GM21515 (cell line): Measurements from ENCODE around the gene CADM1.

Source experiments
- ATAC-seq: cut with Tn5 transposase; IDR thresholded peaks from one replicate; pipeline ENCODE4 v1.9.1; 2021; ENCODE audit not compliant: unreplicated experiment

The CADM1 gene

GRCh38 chr11:115325523-115325922 lies 178.7 kb downstream of the CADM1 start:
- ATAC-seq, result no peak

DNA sequence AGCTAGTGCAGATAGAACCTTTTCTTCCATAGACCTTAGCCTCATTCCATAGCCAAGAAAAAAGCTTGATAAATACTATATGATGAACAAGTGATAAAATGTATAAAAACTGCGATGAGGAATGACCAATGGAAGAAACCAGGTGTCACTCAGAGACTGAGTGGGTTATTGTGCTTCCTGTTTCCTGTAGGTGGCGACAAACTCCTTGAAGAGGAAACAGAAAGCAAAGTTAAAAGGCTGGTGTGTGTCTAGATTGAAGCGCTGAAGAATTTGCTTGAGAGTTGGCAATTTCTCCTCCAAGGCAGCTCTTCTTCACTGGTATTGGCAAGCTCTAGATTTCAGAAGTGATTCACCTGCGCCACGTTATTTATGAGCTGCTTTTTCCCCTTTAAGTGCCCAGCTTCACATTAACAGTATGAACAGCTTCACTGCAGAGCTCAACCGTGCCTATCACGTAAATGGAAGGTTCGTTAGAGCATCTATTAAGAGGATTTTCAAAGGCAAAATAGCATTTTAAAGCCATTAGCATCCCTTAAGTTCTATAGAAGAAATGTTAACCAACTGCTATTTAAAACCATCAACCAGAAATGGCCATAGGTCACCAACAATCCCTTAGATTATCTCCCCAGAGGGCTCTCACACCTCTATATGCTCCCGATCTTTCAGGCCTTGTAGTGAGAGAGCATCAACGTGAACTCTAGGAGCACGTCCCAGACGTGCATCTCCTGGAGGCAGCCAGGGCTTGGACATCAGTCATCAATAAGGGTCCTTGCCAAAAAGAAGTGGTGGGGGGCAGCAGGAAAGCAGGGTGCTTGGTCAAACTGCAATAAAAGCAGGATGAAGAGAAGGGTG lies 179.4 kb downstream of the CADM1 start:
- ATAC-seq, result peak; percentile 68

DNA sequence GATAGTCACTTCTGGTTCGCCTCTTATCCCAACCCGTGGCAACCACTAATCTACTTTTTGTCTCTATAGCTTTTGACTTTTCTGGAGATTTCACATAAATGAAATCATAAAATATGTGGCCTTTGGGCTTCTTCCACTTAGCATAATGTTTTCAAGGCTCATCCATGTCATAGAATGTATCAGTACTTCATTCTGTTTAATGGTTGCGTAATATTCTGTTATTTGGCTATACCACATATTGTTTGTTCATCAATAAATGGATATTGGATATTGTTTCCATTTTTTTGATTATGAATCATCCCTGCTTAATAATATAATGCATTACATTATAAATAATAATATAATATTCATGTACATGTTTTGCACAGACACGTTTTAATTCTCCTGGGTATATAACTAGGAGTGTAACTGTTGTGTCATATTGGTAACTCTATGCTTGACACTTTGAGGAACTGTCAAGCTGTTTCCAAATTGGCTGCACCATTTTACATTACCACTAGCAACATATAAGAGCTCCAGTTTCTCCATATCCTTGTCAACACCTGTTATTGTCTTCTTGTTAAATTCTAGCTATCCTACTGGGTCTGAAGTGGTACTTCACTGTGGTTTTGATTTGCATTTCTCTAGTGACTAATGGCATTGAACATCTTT lies 181.5 kb downstream of the CADM1 start:
- ATAC-seq, result no peak

GRCh38 chr11:115321605-115322289 lies 182.5 kb downstream of the CADM1 start:
- no peak for ATAC-seq

DNA sequence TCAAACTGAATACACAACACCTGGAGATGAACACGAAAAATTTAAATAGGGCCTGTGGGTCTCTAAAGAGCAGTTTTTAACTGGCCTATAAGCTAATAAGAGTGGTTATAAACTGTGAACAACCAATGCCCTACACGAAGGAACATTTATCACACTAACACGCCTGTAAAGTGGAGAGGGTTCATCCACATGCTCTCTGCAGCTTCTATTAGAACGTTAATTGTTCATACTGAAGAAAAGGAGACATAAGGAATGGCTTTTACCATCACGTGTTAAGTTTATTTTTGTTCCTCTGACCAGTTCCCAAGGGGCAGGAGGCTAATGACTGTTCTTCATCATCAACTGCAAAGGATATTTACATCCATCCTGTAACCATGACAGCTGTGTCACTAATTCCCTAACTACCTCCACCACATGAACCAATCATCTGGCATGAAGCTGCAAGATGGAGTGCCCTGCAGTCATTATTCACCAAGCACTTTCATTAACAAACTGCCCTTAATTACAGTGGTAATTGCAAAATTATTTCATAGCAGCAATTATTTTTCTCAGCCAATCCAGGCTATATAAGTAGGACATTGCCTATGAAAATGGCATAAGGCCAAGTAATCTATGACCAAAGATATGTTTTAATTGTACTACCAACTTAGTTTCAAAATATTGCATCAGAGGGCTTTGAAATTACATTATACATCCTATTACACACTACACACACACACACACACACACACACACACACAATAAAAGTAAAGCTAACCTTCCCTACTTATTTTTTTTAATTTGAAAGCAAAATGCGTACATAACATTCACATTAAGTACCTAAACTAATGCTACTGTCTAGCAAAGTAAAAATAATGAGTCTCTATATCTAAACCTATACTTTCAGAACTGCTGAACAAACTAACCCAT lies 186.7 kb downstream of the CADM1 start:
- ATAC-seq, result no peak

GRCh38 chr11:115316696-115317095 lies 187.5 kb downstream of the CADM1 start:
- no peak for ATAC-seq

- no peak for ATAC-seq
These were observed 189.8 kb downstream of the CADM1 start for GRCh38 chr11:115314330-115314920.

DNA sequence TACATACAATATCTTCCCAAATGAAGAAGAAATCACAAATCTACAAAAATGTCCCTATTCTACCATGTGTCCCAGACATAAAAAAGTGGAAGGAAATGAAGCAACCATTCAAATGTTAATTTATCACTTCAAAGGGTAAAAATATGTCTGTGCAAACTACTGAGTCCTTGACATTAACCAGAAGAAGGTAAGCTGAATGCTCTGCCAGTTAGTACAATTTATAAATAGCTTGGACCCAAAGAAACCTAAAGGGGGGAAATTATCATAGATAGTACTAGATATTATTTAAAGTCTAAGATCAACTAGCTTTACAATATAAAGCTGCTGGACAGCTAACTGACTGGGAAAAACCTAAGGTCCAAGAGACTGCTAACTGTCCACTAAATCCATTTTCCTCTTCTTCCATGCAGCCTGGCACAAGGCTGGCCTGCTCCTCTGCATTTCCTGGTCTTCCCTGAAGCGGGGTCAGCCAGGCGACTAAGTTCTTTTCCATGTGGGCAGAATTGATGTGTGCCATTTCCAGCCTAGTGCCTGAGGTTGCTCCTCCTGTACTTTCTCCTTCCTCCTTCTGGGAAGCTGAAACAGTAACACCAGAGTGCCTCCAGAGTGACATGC lies 190.9 kb downstream of the CADM1 start:
- no peak for ATAC-seq

DNA sequence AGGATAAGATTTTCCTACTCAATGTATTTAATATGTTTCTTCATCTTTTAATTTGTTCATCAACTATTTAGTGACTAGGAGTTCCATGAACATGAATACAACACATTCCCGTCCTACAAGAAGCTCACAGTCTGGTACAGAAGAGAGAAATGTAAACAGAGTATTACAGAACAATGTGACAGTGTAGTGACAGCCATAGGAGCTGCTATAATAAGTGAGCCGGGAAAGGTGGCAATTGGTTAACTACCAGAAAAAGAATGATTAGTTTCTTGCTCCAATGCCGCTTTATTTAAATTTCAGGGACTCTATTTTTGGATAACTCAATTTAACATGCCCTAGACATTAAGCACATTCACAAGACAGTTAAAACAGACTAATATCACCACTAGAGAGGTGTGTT lies 192.3 kb downstream of the CADM1 start:
- ATAC-seq, result no peak

DNA sequence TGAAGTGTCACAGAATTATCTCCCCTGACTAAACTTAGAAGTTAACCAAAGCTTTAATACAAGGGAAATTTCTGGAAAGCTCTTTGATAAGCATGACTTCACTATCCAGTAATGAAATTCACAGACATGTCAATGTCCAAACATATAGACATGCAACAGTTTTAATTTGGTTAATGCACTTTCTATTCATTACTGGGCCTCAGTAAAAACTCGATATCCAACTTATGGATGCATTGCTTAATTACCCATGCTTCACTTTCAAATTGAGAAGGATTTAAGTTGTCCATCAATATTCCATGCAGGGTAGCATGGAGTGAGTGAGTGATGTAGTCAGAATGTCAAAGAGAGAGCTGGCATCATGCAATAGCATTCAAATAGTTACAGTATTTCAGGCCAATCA lies 197.5 kb downstream of the CADM1 start:
- no peak for ATAC-seq

DNA sequence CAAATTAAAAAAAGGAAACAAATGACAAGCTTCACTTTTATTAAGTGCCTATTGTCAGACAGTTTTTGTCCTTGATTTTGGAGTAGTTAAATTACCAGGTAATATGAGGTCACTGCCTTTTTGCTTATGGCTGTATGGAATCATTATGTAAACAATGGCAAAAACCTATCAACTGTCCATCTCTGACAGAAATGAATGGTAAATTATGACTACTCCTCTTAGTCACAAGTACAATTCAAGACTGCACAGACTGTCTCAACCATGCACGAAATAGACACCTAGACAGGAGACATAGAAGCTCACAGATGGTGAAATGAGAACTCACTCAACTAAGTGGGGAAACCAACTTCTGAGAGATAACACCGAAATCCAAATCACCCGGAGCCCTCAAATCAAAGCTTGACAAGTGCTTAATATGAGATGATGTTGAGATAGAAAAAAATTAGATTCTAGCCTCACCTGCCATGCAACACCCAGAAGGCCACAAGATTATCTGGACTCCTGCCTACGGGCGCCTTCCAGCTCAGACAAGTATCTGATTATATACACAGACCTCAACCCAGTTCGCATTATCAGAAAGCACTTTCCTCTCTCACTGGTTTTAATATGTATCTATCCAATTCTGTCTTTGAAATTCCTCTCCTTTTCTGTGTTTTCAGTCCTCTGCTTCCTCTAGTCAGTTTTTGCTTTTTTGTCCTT lies 199.3 kb downstream of the CADM1 start:
- no peak for ATAC-seq

DNA sequence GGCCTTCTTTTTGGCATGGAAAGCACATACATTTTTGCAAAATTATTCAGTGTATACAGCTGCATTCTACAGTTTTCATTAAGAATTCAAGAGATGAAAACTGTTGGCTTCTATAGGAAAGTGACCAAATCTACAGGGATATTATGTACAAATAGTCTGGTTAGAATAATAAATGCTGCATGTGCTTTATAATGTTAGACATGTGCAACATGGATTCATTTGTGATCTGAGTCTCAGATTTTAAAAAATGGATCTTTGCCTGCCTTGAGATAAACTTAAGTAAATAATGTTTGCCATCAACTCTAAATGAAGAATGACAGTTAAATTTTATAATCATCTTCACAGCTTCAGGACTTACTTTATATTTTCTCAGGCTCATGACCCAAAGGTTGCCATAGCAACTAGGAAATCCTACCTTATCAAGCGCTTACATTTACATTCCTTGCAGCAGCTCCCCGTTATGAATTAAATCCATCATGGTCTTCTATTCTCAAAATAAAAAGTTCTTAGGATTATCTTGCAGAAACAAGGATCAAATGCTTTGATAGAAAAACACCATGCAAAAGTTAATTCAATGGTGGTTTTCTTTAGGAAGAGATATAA lies 200.2 kb downstream of the CADM1 start:
- no peak for ATAC-seq

DNA sequence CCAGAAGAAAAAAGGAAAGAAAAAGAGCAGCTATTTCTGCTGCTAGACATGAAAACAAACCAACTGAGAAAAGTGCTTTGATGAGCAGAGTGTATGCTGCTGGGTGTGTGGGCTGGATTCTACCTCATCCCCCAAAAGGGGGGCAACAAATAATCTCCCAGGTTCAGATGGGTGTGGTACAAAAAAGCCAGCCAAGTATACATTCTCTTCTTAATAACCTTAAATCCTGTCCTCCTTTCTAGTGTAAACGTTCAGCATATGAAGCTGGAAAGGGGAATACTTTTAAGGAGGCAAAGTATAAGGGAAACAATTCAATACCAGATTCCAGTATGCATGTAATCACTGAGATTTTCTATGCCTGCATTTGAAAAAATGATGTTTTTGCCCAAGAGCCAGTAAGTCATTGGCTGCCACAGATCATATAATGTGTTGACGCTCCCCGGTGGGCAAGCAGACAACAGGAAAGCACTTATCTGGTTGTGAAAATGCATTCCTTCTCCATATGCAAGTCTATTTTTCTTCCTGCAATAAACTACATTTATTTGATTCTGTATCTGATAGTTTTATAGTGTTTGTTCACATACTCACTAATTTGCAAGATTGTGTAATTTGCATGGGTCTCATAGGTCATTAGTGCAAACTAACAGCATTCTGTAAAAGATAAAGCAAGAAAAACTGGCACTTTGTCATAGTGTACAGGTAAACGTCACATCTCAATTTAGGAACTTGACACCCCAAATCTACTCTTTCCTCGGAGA lies 201.1 kb downstream of the CADM1 start:
- ATAC-seq, result no peak

- ATAC-seq, result no peak
These were observed 203.4 kb downstream of the CADM1 start for GRCh38 chr11:115300660-115301428.

GRCh38 chr11:115298300-115299012 lies 205.8 kb downstream of the CADM1 start:
- ATAC-seq, result no peak

- ATAC-seq, result no peak
These were observed 206.9 kb downstream of the CADM1 start for GRCh38 chr11:115297330-115297729.

- ATAC-seq, result no peak
These were observed 212.9 kb downstream of the CADM1 start for GRCh38 chr11:115291325-115291724.
